ENCODE results near the gene ABHD3. TPM values are rescaled to one million over a fixed set of nuclear protein-coding genes. Genes with fewer than 3 reads are reported as not detected.
"Not testable (repeated sequence)": the region's sequence is repeated elsewhere in the genome, so short reads cannot be mapped to it uniquely, and the experiment has no call there.

The ABHD3 gene
- total RNA-seq, 1 donor from 2014 or later, result 13.7 TPM

- no peak for DNase-seq (ENCODE audit: low read depth)
These were observed 42.0 kb downstream of the ABHD3 start for GRCh38 chr18:21662581-21662980.

GRCh38 chr18:21660078-21660477 lies 44.5 kb downstream of the ABHD3 start:
- Histone ChIP-seq H3K4me3 (ENCODE audit: low read depth, low read length) (no peak overlapping the region), H3K36me3 (ENCODE audit: control insufficient read depth, insufficient read depth, low read length) (no peaks in the 10 kb centered on the region), H3K27me3 (ENCODE audit: control insufficient read depth, insufficient read depth, low read length) (no peaks in the 10 kb centered on the region)
- TF ChIP-seq CTCF (IDR thresholded peaks at IDR 0.05; ENCODE audit: insufficient read depth, low read length, poor library complexity, severe bottlenecking), result no peak
- no peak for DNase-seq (ENCODE audit: low read depth)

More at GRCh38 chr18:21662581-21662980, 42.0 kb downstream of the ABHD3 start:
- no peak for TF ChIP-seq CTCF (IDR thresholded peaks at IDR 0.05; ENCODE audit: insufficient read depth, low read length, poor library complexity, severe bottlenecking)
- H3K27me3 ChIP-seq (ENCODE audit: control insufficient read depth, insufficient read depth, low read length), result no peaks in the 10 kb centered on the region
- no peaks in the 10 kb centered on the region for H3K36me3 ChIP-seq (ENCODE audit: control insufficient read depth, insufficient read depth, low read length)
- H3K4me3 ChIP-seq (ENCODE audit: low read depth, low read length), result no peak overlapping the region

GRCh38 chr18:21656402-21656801 lies 48.2 kb downstream of the ABHD3 start:
- H3K27me3 ChIP-seq (ENCODE audit: control insufficient read depth, insufficient read depth, low read length), result no peaks in the 10 kb centered on the region
- no peaks in the 10 kb centered on the region for H3K36me3 ChIP-seq (ENCODE audit: control insufficient read depth, insufficient read depth, low read length)
- no peak for DNase-seq (ENCODE audit: low read depth)
- no peak overlapping the region for H3K4me3 ChIP-seq (ENCODE audit: low read depth, low read length)
- no peak for TF ChIP-seq CTCF (IDR thresholded peaks at IDR 0.05; ENCODE audit: insufficient read depth, low read length, poor library complexity, severe bottlenecking)

DNA sequence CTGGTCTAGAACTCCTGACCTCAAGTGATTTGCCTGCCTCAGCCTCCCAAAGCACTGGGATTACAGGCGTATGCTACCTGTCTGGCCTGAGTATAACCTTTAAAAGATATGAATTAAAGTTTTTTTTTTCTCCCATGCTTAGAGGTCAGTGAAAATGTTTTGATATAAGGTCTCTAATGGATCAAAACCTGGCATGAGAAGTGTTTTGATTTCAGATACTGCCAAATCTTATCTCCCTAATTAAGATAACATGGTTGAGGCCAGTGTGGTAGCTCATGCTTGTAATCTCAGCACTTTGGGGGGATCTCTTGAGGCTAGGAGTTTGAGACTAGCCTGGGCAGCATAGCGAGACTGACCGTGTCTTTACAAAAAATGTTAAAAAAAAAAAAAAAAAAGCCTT lies 51.2 kb downstream of the ABHD3 start:
- Histone ChIP-seq H3K4me3 (ENCODE audit: low read depth, low read length) (no peak overlapping the region), H3K27me3 (ENCODE audit: control insufficient read depth, insufficient read depth, low read length) (no peaks in the 10 kb centered on the region), H3K36me3 (ENCODE audit: control insufficient read depth, insufficient read depth, low read length) (no peaks in the 10 kb centered on the region)
- TF ChIP-seq CTCF (IDR thresholded peaks at IDR 0.05; ENCODE audit: insufficient read depth, low read length, poor library complexity, severe bottlenecking), result no peak
- no peak for DNase-seq (ENCODE audit: low read depth)

- Histone ChIP-seq H3K27me3 (ENCODE audit: control insufficient read depth, insufficient read depth, low read length) (no peaks in the 10 kb centered on the region), H3K36me3 (ENCODE audit: control insufficient read depth, insufficient read depth, low read length) (no peaks in the 10 kb centered on the region), H3K4me3 (ENCODE audit: low read depth, low read length) (no peak overlapping the region)
- no peak for TF ChIP-seq CTCF (IDR thresholded peaks at IDR 0.05; ENCODE audit: insufficient read depth, low read length, poor library complexity, severe bottlenecking)
- no peak for DNase-seq (ENCODE audit: low read depth)
These were observed 52.5 kb downstream of the ABHD3 start for GRCh38 chr18:21652073-21652472.

GRCh38 chr18:21650311-21650710 lies 54.3 kb downstream of the ABHD3 start:
- Histone ChIP-seq H3K36me3 (ENCODE audit: control insufficient read depth, insufficient read depth, low read length) (no peaks in the 10 kb centered on the region), H3K4me3 (ENCODE audit: low read depth, low read length) (no peak overlapping the region), H3K27me3 (ENCODE audit: control insufficient read depth, insufficient read depth, low read length) (no peaks in the 10 kb centered on the region)
- no peak for TF ChIP-seq CTCF (IDR thresholded peaks at IDR 0.05; ENCODE audit: insufficient read depth, low read length, poor library complexity, severe bottlenecking)
- no peak for DNase-seq (ENCODE audit: low read depth)

DNA sequence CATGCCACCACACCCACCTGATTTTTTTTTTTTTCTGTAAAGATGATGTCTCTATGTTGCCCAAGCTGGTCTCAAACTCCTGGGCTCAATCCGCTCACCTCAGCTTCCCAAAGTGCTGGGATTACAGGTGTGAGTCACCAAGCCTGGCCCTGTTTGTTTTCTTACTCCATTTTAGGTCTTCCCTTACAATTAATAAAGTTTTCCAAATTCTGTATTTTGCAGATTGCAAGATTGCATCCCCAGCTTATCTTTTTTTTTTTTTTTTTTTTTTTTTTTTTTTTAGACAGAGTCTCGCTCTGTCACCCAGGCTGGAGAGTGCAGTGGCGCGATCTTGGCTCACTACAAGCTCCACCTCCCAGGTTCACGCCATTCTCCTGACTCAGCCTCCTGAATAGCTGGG lies 64.2 kb downstream of the ABHD3 start:
- not testable (repeated sequence) for H3K4me3 ChIP-seq (ENCODE audit: low read depth, low read length); DNase-seq (ENCODE audit: low read depth); H3K27me3 ChIP-seq (ENCODE audit: control insufficient read depth, insufficient read depth, low read length); H3K36me3 ChIP-seq (ENCODE audit: control insufficient read depth, insufficient read depth, low read length)

Measured in kidney epithelial cell (primary cell).